GM19452 (cell line): ENCODE measurements around the gene TMSB4X.
"Not testable (repeated sequence)": the region's sequence is repeated elsewhere in the genome, so short reads cannot be mapped to it uniquely, and the experiment has no call there.

ENCODE experiments used
- ATAC-seq: cut with Tn5 transposase; IDR thresholded peaks from one replicate; pipeline ENCODE4 v1.9.1; 2021; ENCODE audit not compliant: unreplicated experiment

The TMSB4X gene

DNA sequence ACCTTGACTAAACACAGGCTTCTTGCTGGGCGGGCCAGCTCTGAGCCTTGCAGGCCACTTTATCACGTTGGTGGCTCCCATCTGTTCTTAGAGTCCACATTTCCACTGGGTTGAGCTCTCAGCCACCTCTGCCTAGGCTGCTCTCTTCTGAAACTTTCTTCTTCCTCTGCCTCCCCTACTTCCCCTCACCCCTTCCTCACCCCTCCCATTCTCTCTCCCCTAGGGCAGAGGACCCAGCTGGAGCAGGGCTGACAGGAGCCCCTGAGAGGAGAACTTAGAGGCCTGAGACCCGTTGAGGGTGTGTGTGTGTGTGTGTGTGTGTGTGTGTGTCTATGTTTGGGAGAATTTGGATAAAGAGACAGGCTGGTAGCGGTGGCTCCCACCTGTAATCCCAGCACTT lies 19.9 kb upstream of the TMSB4X start:
- ATAC-seq = no peak

DNA sequence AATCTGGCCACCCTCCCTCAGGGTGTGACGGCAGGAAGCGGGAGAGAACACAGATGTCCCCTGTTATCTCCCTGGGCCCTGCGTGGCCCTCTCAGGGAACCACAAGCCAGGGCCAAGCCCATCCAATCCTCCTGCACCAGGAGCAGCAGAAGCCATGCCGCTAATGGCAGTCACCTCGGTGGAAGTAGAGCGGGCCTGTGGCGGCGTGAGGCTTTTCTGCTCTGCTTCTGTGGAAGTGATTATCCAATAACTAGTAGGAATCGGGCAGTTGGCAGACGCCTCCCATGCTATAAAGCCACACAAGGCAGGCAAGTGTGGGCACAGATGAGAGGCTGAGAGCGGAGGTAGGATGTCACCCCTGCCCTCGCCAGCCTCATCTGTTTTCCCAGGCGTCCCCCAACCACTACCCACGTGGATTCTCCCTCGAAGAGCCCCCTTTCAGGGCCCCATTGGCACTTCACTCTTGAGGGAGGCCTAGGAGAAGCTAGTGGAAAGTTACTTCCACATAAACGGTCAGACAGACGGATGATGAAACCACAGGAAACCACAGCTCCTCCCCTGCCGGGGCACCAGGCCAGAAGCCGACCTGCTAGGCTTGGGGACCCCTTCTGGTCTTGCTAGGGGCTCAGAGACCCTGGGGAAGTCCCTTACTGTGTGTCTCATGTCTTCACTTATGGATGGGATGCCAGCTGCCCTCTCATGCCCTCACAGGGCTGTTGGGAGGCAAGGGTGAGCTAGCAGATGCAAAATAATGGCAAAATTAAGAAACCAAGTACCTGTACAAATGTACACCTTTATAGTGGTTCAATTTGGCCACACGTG lies 18.8 kb upstream of the TMSB4X start:
- peak; percentile 39 for ATAC-seq

DNA sequence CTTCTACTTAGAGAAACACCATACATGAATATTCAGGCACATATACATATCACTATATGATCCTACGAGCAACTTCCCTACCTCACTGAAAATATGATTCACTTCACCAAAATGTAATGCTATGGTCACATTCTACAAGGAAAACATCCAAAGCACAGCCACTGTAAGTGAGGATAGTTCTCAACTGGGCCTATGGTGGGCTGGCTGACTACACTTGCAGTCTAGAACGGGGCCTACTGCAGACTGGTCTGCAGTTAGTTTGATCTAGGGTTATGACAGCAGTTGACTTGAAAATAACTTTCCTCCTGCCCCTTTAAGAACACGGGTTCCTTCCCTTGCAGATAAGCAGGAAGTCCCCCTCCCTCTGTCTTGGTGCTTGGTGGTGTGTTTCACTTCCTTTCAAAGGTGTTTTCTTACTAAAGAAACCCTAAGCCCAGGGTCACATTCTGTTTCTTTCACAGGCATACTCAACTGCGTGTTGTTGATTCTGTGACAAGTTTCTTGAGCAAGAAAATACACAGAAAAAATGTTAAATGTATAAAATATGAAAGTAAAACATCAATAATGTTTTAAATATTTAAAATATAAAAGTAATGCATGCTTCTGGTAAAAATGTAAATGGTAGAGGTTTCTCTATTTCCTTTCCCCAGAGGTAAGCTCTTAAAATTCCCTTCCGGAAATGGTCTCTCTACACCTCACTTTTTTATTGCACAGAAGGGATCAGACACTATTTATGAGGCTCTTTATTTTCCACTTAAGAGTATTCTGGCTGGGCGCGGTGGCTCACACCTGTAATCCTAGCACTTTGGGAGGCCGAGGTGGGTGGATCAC lies 18.0 kb upstream of the TMSB4X start:
- ATAC-seq = peak; percentile 68

DNA sequence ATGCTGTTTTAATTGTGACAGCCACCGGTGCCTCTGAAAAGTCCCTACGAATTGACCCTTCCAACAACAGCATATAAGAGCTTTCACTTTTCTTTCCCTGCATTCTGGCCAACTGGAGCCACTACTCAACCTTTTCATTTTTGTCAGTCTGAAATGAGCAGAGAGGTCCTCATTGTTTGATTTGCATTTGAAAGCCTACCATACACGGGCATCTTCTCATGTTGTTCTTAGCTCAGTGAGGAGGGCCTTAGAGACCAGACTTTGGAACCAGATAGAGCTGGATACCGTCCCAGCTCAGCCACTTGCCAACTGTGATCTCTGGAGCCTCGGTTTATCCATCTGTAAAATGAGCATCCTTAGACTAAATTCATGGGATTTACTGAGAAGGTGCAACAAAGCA lies 16.9 kb upstream of the TMSB4X start:
- no peak for ATAC-seq

DNA sequence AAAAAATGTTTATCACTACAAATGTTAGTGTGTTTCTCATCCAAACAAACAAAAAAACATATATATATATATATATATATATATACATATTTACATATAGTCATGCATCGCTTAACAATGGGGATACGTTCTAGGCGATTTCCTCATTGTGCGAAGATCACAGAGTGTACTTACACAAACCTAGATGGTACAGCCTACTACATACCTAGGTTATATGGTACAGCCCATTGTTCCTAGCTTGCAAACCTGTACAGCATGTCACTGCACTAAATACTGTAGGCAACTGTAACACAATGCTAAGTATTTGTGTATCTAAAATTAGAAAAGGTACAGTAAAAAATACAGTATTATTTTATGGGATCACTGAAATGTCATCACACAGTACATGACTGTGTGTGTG lies 16.4 kb upstream of the TMSB4X start:
- no peak for ATAC-seq

DNA sequence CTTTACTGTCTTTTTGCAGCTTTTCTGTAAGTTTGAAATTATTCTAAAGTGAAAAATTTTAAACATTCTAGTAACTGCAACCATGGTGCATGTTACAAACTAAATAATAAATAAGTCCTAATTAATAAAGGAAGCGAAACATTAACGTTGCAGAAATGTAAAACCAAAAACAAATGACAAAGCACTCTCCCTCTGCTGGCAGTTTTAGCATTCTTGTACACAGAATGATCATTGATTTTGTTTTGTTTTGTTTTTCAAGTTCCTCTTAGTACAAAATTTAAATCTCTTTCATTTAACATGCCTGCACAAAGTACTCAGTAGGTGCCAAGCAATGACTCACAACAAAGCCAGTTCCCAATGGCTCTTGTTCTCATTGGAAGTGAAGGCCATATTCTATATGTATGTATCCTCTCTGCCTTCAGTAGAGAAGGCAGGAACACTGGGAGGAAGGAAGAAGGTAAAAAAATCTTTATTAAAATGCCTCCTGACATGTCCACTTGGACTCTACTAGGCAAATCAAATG lies 13.7 kb upstream of the TMSB4X start:
- ATAC-seq = no peak

DNA sequence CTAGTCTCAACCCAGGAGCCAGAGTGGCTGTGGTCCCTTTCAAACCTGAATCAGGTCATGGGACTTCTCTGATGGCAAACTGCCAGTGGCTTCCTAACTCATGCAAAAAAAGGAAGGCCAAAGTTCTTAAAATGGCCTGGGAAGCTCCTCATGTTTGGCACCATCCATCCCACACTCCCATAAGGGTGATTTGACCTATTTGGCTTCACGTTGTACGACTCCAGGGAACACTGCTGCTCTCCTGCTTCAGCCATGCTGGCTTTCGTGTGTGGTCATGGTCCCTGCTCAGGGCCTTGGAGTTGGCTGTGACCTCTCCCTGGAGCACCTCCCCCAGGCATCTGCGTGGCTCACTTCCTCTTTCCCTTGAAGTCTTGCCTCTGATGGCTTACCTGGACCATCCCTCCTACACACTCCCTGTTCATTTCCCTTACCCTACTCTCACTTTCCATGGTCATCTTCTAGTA lies 12.8 kb upstream of the TMSB4X start:
- ATAC-seq = no peak

DNA sequence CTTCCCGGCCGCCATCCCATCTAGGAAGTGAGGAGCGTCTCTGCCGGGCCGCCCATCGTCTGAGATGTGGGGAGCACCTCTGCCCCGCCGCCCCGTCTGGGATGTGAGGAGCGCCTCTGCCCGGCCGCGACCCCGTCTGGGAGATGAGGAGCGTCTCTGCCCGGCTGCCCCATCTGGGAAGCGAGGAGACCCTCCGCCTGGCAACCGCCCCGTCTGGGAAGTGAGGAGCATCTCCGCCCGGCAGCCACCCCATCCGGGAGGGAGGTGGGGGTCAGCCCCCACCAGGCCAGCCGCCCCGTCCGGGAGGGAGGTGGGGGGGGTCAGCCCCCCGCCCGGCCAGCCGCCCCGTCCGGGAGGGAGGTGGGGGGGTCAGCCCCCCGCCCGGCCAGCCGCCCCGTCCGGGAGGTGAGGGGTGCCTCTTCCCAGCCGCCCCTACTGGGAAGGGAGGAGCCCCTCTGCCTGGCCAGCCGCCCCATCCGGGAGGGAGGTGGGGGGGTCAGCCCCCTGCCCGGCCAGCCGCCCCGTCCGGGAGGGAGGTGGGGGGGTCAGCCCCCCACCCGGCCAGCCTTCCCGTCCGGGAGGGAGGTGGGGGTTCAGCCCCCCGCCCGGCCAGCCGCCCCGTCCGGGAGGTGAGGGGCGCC lies 11.6 kb upstream of the TMSB4X start:
- ATAC-seq = not testable (repeated sequence)

DNA sequence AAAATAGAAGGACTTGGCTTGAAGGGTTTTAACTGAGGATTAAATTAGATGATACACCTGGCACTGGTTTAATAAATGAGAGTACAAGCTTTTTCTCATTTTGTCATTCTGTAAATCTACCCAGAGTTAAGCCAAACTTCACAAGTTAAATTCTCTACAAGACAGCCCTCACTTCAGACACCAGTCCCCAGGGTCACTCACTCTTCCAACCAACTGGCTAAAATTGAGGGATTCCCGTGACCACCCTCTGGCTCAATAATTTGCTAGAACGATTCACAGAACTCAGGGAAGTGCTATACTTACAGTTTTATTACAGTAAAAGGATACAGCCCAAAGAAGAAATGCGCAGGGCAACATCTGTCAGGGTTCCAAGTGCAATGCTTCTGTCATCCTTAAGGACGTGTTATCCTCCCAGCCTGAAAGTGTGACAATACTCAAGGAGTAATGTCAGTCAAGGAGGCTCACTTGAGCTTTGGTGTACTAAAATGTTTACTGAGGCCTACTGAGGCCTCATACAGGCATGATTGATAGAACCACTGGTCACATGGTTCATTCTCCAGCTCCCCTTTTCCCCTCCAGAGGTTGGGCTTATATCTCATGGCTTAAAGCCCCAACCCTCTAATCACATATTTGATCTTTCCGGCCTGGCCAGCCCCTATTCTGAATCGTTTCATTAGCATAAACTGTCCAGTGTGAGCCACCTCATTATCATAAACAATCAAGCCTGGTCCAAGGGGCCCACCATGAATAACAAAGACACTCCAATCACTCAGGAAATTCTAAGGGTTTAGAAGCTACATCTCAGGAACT lies 9.6 kb upstream of the TMSB4X start:
- ATAC-seq = no peak

DNA sequence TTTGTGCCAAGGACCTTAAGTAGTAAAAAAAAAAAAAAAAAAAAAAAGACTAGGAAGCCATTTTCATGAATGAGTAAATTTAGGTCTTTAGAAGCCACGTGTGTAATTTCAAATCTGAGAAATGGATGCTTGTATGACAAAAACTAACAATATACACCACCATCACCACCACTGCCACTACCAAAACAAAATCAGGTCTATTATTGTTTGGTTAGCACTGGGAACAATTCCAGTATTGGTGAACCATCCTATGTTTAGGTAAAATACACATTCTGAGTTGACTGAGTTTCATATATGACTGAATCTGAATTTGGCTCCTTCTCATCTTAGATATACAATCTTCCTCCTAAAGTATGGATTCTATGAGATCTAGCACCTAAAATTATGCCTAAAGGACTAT lies 8.8 kb upstream of the TMSB4X start:
- no peak for ATAC-seq

DNA sequence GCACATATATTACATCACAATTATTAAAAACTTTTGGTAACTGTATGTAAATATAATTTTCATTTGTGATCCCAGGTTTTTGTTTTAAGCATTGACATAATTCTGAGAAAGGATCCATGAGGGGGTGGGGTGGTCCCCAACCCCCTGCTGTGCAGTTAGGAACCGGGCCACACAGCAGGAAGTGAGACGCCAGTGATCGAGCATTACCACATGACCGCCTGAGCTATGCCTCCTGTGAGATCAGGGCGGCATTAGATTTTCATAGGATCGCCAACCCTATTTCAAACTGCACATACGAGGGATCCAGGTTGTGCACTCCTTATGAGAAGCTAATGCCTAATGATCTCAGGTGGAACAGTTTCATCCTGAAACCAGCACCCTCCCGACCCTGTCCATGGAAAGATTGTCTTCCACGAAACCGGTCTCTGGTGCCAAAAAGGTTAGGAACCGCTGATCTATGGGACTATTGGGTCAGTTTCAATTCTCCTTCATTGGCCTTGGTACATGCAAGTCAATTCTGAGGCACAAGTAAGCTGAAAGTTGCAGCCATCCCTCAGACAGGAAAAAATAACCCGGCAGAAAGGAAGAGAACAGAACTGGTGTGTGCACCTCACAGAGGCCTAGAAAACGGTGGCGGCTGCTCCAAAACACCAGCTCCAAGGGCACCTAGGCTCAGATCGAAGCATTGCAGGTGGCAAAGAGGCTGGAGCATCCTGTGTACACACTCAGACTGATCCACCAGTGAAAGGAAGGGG lies 7.0 kb upstream of the TMSB4X start:
- ATAC-seq = no peak

DNA sequence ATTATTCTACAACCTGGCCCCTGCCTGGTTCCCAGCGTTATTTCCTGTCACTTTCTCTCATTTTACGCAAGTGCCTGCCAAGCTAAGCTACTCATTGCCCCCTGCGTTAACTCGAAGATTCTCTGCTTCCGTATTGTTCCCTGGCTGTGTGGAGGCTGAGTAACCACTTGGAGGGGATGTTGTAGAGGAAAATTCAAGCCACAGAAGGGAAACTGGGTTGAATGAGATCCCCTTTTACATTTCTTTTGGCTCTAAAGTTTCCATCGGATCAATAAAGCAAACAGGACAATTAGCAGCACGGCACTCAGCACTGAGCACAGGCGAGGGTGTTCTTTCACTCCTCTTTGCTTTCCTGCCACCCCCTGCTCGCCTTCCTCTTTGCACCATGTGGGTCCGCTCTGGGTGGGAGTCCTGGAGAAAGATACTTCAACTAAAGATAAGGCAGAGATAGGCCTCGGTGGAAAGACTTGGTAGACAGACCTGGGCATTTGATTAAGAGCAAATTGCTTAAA lies 4.2 kb upstream of the TMSB4X start:
- ATAC-seq = no peak

DNA sequence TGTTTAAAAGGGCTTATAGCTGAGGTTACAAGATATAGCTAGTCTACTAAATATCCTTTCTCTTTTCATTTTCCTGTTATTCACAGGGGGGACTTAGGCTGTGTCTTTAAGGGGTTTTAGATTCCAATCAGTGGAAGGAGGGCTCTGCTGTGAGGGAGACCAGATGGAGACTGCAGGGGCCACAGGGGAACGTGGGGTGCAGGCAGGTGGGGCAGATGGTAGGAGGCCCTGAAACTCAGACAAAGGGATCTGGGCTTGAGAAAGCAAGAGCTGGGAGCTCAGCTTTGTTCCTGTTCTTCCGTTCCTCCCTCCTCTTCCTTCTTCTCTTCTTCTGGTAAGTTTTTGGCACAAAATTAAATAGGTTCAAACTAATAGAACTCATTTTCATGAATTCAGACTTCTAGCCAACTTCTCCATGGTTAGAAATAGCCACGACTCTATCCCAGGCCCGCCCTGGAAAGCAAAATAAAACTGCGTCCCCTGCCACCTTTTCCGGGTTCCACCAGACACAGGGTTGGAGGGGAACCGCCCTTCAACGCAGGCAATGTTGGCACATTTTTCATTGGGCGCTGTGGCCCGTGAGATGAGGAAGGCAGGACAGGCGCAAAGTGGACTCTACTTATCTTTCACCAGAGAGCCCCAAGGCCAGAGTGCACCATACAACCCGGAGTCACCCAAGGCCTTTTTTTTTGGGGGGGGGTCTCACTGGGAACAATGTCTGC lies 3.5 kb upstream of the TMSB4X start:
- ATAC-seq = no peak

DNA sequence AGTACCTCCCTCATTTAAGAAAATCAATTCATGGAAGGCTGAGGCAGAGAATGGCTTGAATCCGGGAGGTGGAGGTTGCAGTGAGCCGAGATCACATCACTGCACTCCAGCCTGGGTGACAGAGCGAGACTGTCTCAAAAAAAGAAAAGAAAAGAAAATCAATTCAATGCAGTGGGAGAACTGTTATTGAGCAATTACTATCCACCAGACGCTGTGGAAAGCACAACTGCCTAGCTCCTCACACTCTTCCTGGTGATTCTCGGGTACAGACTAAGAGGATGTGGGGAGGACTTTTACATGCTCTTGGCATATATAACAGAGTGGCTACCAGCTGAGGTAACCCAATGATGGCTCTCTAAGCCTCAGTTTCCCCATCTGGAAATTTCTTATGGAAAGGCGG lies 2.7 kb upstream of the TMSB4X start:
- no peak for ATAC-seq

DNA sequence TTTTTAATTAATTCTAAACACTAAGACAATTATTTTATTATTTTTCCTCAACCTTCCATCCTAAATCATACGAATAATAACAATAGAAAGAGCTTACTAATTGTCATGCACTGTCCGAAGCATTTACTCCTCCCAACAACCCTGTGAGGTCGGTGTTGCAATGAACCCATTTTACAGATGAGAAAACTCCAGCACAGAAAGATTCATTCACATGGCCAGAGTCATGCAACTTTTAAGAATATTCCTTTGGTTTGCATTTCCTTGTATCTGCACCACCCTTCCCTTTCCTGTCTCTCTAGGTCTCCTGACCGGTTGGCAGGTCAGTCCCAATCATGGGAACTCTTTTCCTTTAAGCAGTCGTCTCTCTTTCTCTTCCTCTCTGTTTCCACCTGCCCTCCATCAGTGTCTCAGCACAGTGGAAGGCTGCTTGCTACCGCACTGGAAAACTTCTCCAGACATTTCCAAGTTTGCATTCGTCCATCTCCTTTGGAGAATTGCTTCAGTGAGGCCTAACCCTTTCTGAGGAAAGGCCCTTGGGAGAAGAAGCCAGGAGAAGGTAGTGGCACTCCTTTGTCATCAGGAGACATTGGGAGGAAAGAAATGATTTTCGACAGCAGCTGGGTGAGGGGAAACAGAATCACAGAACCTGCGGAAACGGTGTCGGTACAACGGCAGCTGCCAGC lies 1.9 kb upstream of the TMSB4X start:
- ATAC-seq = no peak

DNA sequence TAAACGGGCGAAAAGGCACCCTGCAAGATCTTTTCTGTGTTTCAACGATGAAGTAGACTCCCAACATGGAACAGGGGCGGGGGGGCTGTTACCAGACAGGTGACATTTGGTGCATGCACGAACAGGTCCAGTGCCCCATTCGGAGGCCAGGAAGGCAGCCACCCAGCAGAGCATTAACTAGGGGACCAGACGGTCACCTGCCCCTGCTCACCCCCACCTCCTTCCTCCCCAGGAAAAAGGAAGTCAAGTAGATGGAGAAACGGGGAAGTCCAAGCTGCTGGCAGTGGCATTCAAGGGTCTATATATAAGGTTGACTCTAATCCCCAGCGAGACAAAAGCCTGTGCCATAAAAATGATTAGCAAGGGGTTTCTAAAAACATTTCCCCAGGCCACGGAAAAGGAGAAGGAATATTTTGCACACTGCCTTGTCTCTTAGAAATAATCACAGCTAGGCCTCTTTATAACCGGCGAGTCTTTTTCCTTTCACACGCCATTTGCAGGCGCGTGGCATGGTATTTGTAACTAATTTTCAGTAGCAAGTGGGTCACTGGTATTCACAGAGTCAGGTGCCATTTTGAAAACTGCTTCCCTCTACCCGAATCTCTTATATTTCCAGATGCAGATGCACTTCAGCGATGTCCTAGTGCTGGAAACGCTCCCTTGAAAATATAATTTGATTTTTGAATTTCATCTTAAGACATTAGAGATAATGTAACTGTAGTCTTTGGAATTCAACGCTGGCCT lies 1.2 kb upstream of the TMSB4X start:
- ATAC-seq = no peak

DNA sequence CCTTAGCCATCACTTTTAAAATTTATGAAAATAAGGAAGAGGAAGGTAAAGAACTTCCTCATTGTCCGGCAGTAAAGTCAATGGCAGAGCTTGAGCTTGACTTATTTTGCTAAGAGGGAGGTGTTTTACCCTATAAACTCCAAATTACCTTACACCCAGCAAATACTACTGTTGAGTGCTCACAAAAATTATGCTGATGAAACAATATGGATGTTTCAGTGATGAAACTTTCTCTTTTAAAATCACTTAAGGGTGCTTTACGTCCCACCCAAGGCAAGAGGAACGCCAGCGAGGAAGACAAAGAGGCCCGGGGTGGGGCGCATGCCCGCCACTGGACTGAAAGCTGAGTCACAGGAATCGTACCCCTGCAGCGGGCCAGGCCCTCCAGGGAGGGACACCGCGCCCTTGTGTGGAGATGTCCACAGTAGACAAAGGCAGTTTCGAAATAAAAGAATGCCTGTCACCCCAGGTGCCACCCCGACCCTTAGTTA lies 560 bp upstream of the TMSB4X start:
- ATAC-seq = no peak

DNA sequence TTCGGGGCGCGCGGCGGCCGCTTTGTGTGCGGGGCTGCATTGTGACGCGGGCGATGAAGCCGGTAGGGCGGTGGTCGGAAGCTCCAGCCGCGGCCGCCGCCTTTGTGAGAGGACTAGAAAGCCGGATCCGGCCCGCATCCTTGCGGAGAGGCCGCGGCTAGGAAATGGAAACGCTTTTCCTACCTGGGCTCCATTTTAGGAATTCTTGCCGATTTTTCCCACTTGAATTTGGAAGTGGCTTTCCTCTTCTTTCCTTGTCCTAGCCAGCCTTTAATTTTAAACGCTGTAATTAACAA lies 708 bp downstream of the TMSB4X start:
- no peak for ATAC-seq
